Measurements from ENCODE around the gene ASCL3.

DNA sequence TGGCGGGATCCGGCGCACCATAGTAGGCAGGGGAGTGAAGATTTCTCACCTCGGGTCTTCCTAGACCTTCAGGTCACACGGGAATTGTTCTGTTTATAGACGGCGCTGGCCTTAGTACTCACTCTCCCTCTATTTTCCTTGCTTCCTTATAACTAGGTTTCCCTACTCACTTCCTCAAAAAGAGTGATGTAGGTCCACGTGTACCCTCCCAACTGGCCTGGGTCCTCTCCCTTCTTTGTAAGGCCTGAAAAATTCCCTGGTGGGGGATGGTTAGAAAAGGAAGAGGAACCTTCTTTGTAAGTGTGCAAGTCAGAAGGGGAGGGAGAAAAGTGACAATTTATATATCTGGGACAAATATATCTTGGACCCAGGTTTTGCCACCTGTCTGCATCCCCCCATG, 24.4 kb upstream of the ASCL3 start:
- TF ChIP-seq RAD21 (IDR thresholded peaks at IDR 0.05 in 1 of 2, conservative IDR thresholded peaks at IDR 0.05 in 1 of 2; ENCODE audit: low read depth in 2 of 2, low read length in 2 of 2): no peak
- TF ChIP-seq SP1 (IDR thresholded peaks at IDR 0.05; ENCODE audit: low read depth, low read length): no peak
- TF ChIP-seq KDM1A (IDR thresholded peaks at IDR 0.05; ENCODE audit: borderline replicate concordance, low read length): no peak
- TF ChIP-seq, protein P1, sequence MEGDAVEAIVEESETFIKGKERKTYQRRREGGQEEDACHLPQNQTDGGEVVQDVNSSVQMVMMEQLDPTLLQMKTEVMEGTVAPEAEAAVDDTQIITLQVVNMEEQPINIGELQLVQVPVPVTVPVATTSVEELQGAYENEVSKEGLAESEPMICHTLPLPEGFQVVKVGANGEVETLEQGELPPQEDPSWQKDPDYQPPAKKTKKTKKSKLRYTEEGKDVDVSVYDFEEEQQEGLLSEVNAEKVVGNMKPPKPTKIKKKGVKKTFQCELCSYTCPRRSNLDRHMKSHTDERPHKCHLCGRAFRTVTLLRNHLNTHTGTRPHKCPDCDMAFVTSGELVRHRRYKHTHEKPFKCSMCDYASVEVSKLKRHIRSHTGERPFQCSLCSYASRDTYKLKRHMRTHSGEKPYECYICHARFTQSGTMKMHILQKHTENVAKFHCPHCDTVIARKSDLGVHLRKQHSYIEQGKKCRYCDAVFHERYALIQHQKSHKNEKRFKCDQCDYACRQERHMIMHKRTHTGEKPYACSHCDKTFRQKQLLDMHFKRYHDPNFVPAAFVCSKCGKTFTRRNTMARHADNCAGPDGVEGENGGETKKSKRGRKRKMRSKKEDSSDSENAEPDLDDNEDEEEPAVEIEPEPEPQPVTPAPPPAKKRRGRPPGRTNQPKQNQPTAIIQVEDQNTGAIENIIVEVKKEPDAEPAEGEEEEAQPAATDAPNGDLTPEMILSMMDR (IDR thresholded peaks at IDR 0.05; ENCODE audit: control extremely low read depth in 1 of 3, insufficient read depth in 1 of 3, low read depth in 1 of 3, low read length in 3 of 3): no peak
- TF ChIP-seq EZH2 (IDR thresholded peaks at IDR 0.05; ENCODE audit: low read depth, low read length, severe bottlenecking): no peak

All from H1 (cell line).